Lower leg skin (tissue), 4 donors: ENCODE data around the gene CALHM2. TPM values are rescaled to one million over a fixed set of nuclear protein-coding genes. Genes with fewer than 3 reads are reported as not detected.
A peak's percentile ranks its signal among the peaks of the same experiment; 100 is the strongest.

Source experiments
- DNase-seq, 2 donors: peaks; one replicate each; pipeline ENCODE4 v3.0.0-alpha.2; 2019; ENCODE audit warnings: low spot score in 2 of 2
- H3K4me3 ChIP-seq: fragments of 200-600 bp; sonication (generic); 2 replicates; pipeline ENCODE4 v1.5.1; 2017; ENCODE audit warnings: mild to moderate bottlenecking, low read depth; ENCODE audit not compliant: poor library complexity, severe bottlenecking
- CTCF ChIP-seq, 3 donors: fragments of 450-650 bp; IDR thresholded peaks; one replicate each; pipeline ENCODE4 v1.5.1; 2016; ENCODE audit warnings: antibody characterized with exemption in 3 of 3, mild to moderate bottlenecking in 3 of 3, moderate library complexity in 2 of 3
- POLR2A ChIP-seq, 2 donors: fragments of 450-650 bp; IDR thresholded peaks; one replicate each; pipeline ENCODE4 v1.6.1; 2016 to 2017; ENCODE audit warnings: antibody characterized with exemption in 2 of 2, mild to moderate bottlenecking in 1 of 2, moderate library complexity in 1 of 2
- WGBS, 2 donors: methylation state at CpG; one replicate each; pipeline ENCODE4 v1.1.5; 2018; 5-methylcytosine and 5-hydroxymethylcytosine counted together
- intact Hi-C: fragments of 100-400 bp; cut with DNase I; formaldehyde crosslinking; loops from one replicate; pipeline ENCODE4 v1.15.0; 2023; ENCODE audit warnings: low total_unique reads
- total RNA-seq, 4 donors: library from RNA; depleted of rRNA; stranded (reverse); fragments of >200 nt; gene quantifications; one replicate each; pipeline ENCODE4 v1.1.0, GENCODE V29; 2016

CALHM2 gene
- total RNA-seq, 4 donors from 2014 or later: 13.8 to 37.2 (median 15.4) TPM

GRCh38 chr10:103445767-103446567, 6.2 kb downstream of the CALHM2 start:
- TF ChIP-seq CTCF (IDR thresholded peaks at IDR 0.05): no peak
- no peak for TF ChIP-seq POLR2A (IDR thresholded peaks at IDR 0.05)
- WGBS, 2 donors: 45 to 46% methylated on average over 12 of the region's 12 CpGs
- intact Hi-C loops: no loop called here
- no peak overlapping the region for H3K4me3 ChIP-seq
- DNase-seq: peak; percentile 69 to 93

- 76 to 82% methylated on average over 9 of the region's 9 CpGs for WGBS, 2 donors
- no peak for TF ChIP-seq CTCF (IDR thresholded peaks at IDR 0.05)
- TF ChIP-seq POLR2A (IDR thresholded peaks at IDR 0.05): no peak
- H3K4me3 ChIP-seq: no peak overlapping the region
- DNase-seq: no peak
- intact Hi-C loops: no loop called here
Measured at GRCh38 chr10:103445366-103445765, 6.8 kb downstream of the CALHM2 start.

GRCh38 chr10:103444478-103444877, 7.7 kb downstream of the CALHM2 start:
- TF ChIP-seq CTCF (IDR thresholded peaks at IDR 0.05) (no peak), POLR2A (IDR thresholded peaks at IDR 0.05) (no peak)
- DNase-seq: no peak
- 49 to 74% methylated on average over 7 to 9 of the region's 10 CpGs for WGBS, 2 donors
- H3K4me3 ChIP-seq: no peak overlapping the region
- intact Hi-C loops: no loop called here

- TF ChIP-seq CTCF (IDR thresholded peaks at IDR 0.05) (no peak), POLR2A (IDR thresholded peaks at IDR 0.05) (no peak)
- DNase-seq: no peak
- no peak overlapping the region for H3K4me3 ChIP-seq
- intact Hi-C loops: no loop called here
- 79 to 81% methylated on average over 22 to 23 of the region's 23 CpGs for WGBS, 2 donors
Measured at GRCh38 chr10:103443475-103444185, 8.5 kb downstream of the CALHM2 start.

- 67 to 71% methylated on average over 13 of the region's 13 CpGs for WGBS, 2 donors
- intact Hi-C loops: no loop called here
- H3K4me3 ChIP-seq: no peak overlapping the region
- peak in 1 of 2 donors; percentile 32 for DNase-seq
- no peak for TF ChIP-seq CTCF (IDR thresholded peaks at IDR 0.05)
- no peak for TF ChIP-seq POLR2A (IDR thresholded peaks at IDR 0.05)
Measured at GRCh38 chr10:103442031-103442461, 10.1 kb downstream of the CALHM2 start.
